HG02840 (cell line): ENCODE results near the gene DNLZ.

Experiments
- ATAC-seq: cut with Tn5 transposase; IDR thresholded peaks from one replicate; pipeline ENCODE4 v1.9.1; 2021; ENCODE audit warnings: mild to moderate bottlenecking, moderate library complexity, moderate number of reproducible peaks; ENCODE audit not compliant: unreplicated experiment, low FRiP score

DNLZ gene

DNA sequence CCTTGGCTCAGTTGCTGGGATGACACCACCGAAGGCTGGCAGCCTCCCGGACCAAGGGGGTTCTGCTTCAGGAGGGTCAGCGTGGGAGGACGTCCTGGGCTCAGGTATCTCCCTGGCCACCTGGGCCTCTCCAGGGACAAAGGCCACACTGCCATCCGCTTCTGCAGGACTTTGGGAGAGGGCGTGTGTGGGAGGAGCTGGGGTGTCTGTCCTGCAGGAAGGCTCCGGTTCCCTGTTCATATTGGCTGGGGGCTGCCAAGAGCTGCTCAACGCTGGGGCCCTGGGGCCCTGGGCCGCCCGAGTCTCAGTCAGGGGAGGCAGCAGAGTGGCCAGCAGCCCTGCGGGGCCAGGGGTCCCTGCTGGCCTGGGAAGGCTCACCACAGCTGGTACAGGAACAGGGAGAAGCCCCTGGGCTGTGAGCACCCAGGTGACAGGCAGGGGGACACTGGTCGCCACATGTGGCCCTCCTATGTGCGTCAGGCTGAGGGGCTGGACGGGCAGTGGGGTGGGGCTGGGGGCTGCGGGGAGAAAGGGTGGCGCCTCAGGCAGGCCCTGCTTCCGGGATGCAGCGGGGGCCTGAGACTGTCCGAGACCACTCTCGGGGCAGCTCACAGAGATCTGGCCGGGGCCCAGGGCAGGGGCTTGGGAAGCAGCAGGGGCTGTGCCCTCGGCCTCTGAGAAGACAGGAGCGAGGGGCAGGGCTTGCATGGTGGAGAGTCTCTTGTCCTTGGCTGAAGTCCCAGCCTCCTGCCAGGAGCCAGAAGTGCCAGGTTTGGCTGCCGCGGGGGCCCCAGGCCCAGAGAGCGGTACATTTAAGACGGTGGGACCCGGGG is 14.8 kb upstream of the DNLZ start:
- no peak for ATAC-seq

GRCh38 chr9:136377341-136378169 is 14.0 kb upstream of the DNLZ start:
- no peak for ATAC-seq

DNA sequence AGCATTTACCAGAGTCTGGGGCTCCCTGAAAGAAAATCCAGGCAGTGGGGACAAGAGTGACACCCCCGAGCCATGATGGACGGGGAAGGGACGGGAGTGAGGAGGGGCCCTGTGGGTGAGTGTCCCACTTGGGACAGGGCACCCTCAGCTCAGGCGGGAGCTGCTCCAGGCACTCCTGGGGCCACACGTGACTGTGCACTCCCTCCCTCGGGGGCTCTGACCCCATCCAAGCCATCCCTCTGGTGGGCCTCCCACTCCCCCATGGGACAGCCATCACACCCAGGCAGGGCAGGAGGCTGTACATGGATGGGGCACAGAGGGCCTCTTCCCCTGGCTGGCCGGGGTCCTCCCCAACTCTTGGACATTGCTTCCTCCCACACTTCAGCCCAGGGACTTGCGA is 12.9 kb upstream of the DNLZ start:
- ATAC-seq = no peak

- no peak for ATAC-seq
Measured at GRCh38 chr9:136375096-136375495, 11.6 kb upstream of the DNLZ start.

DNA sequence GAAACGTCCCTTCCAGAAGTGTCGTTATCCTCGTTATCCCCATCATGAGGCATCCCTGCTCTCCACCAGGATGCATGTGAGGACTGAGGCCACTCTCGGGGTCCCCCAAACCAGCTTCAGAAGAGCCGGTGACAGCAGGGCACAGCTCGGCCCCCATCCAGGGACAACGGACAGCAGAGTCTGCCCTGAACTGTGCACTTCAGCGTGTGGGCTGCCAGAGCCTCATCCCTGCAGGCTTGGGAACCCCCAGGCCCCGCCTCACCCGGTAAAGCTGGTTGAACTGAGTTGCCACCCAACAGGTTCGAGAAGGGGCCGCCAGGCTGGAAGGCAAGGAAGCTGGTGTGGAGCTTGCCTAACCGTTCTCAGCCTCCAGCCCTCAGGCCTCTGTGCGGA is 10.6 kb upstream of the DNLZ start:
- no peak for ATAC-seq

GRCh38 chr9:136373300-136374182 is 10.0 kb upstream of the DNLZ start, which contains the start of gene CARD9:
TSS of gene CARD9 (minus strand) at chr9:136373669. CDS start at chr9:136372078, 1,591 bp downstream.
- no peak for ATAC-seq

GRCh38 chr9:136372561-136373299 is 9.2 kb upstream of the DNLZ start:
- no peak for ATAC-seq

DNA sequence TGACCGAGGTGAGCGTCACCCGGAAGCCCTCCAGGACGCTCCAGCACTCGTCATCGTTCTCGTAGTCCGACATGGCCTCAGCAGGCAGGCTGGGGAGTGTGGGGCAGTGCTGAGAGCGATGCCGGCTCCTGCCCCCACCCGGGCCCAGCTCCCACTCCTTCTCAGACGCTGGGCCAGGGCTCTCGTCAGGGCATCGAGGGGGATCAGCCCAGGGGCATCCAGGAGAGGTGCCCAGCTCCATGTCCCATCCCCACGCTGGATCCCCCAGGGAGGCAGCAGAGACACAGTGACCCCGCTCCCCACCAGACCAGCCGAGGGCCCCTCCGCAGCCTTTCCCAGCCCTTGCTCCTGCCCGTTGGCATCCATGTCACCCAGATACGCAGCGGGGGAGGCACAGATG is 8.5 kb upstream of the DNLZ start:
- no peak for ATAC-seq

DNA sequence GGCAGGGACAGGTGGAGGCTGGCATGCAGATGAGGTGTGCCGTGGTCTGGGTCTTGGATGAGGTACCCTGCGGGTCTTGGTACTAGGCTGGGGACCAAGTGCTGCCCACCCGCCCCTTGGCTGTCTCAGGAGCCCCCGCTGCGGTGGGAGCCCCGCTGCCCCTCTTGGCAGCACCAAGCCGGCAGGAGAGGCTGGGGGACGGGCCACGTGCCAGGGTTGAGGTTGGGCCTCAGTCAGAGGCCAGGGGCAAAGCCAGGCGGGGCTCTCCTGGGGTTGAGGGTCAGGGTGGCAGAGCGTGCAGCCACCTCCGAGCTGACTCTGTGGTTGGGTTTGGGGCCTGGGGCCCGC is 8.0 kb upstream of the DNLZ start:
- no peak for ATAC-seq

GRCh38 chr9:136370687-136371532 is 7.4 kb upstream of the DNLZ start:
- no peak for ATAC-seq

GRCh38 chr9:136370037-136370436 is 6.5 kb upstream of the DNLZ start:
- no peak for ATAC-seq

- ATAC-seq = no peak
Measured at GRCh38 chr9:136368190-136368589, 4.6 kb upstream of the DNLZ start.

GRCh38 chr9:136367296-136368145 is 4.0 kb upstream of the DNLZ start:
- ATAC-seq = no peak

DNA sequence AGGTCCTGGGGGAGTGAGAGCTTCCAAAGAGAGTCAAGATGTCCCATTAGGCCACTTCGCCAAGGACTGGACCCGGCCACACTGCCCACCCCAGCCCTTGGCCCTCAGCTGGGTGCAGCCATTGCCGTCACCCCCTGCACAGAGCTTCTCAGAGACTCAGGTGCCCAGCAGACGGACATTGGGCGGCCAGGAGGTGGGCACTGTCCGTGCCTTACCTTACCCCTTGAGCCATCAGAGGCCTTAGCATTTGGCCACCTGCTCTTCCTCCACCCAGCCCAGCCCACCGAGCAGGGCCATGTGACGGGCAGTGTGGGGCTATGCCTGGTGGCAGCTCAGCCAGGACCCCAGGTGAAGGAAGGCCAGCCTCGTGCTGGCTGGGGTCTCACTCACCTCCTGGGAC is 3.3 kb upstream of the DNLZ start:
- ATAC-seq = no peak

GRCh38 chr9:136365775-136366222 is 2.3 kb upstream of the DNLZ start:
- ATAC-seq = no peak

- ATAC-seq = no peak
Measured at GRCh38 chr9:136364942-136365774, 1.6 kb upstream of the DNLZ start.
